Panc1 (cell line): ENCODE measurements around the gene MAN2C1.

Experiments
- CTCF ChIP-seq: fragments of 450-650 bp; IDR thresholded peaks from 2 replicates; pipeline ENCODE4 v1.5.1; 2017; ENCODE audit warnings: mild to moderate bottlenecking
- POLR2AphosphoS5 ChIP-seq: IDR thresholded peaks from 2 replicates; pipeline ENCODE4 v1.6.1; 2012; ENCODE audit warnings: mild to moderate bottlenecking, low read depth, low read length, moderate library complexity

- TF ChIP-seq CTCF (no peak), POLR2AphosphoS5 (no peak)
Measured at GRCh38 chr15:75366163-75366562, 2.2 kb downstream of the MAN2C1 start.
